K562 (cell line): ENCODE results near the gene TOGARAM2. TPM values are rescaled to one million over a fixed set of nuclear protein-coding genes. Genes with fewer than 3 reads are reported as not detected.

ENCODE experiments used
- ATAC-seq: fragments of 200-7000 bp; cut with Tn5 transposase; 3 replicates; pipeline ENCODE4 v1.9.1; 2020; ENCODE audit warnings: moderate library complexity
- BruUV-seq: library from RNA; stranded (reverse); fragments of 400-500 nt; replicated peaks from 2 replicates; lab custom pipeline; 2021; lab: Mats Ljungman, UMichigan
- CTCF ChIA-PET: fragments of 300-600 bp; formaldehyde crosslinking; extraction: SDS; loops from one replicate; lab custom pipeline; 2021; ENCODE audit warnings: low intra/inter-chr PET ratio; lab: Yijun Ruan, JAX
- POLR2A ChIA-PET: fragments of 300-600, 350-650 bp; sonication (Branson Sonifier 250); formaldehyde crosslinking; extraction: SDS; loops from one replicate; lab custom pipeline; 2021; ENCODE audit warnings: antibody characterized with exemption, inconsistent platforms; lab: Yijun Ruan, JAX
- DNase-seq, 4 experiments: peaks; one replicate each; pipeline versions ENCODE4 v3.0.0 to v3.0.0-alpha.2; 2011 to 2018; ENCODE audit warnings: low spot score in 3 of 4, mixed read lengths in 3 of 4; ENCODE audit errors: extremely low read depth in 1 of 4
- FAIRE-seq: peaks from 2 replicates; lab custom pipeline; 2011; peaks lifted over from hg19 to GRCh38; lab: Jason Lieb, UNC
- H2AFZ ChIP-seq: 2 replicates; pipeline ENCODE4 v1.6.0; 2011; ENCODE audit warnings: low read depth, low read length, control low read depth, inconsistent platforms
- H3K27ac ChIP-seq: fragments of 200-600 bp; 3 replicates; pipeline ENCODE4 v1.8.0; 2011; ENCODE audit warnings: low read depth, mild to moderate bottlenecking, control low read depth, inconsistent platforms, low read length, moderate library complexity, mixed read lengths; ENCODE audit errors: extremely low read depth
- H3K27me3 ChIP-seq, 2 experiments: fragments of 300-600 bp in 1 of 2; 2 replicates in 1 of 2; 3 replicates in 1 of 2; pipeline versions ENCODE4 v1.6.0 to v1.8.0; 2011; ENCODE audit warnings: inconsistent platforms in 2 of 2, low read length in 2 of 2, mild to moderate bottlenecking in 1 of 2, mixed read lengths in 1 of 2, moderate library complexity in 1 of 2; ENCODE audit not compliant: control insufficient read depth in 2 of 2, insufficient read depth in 2 of 2
- H3K36me3 ChIP-seq: fragments of 300-600 bp; 3 replicates; pipeline ENCODE4 v1.8.0; 2011; ENCODE audit warnings: mild to moderate bottlenecking, low read length, inconsistent platforms; ENCODE audit not compliant: control insufficient read depth, insufficient read depth
- H3K4me1 ChIP-seq, 2 experiments: fragments of 200-600 bp in 1 of 2; replicated peaks in 1 of 2; 2 replicates in 1 of 2; 3 replicates in 1 of 2; pipeline versions ENCODE4 v1.5.1 to v1.8.0; 2011; ENCODE audit warnings: inconsistent platforms in 2 of 2, low read length in 2 of 2, mild to moderate bottlenecking in 1 of 2, mixed read lengths in 1 of 2, moderate library complexity in 1 of 2; ENCODE audit not compliant: control insufficient read depth in 2 of 2, insufficient read depth in 2 of 2
- H3K4me2 ChIP-seq: 2 replicates; pipeline ENCODE4 v1.6.1; 2011; ENCODE audit warnings: low read length, control low read depth, inconsistent platforms, mixed read lengths; ENCODE audit not compliant: insufficient read depth
- H3K4me3 ChIP-seq: fragments of 200-600 bp; sonication (generic), shearing (Covaris generic); 2 replicates; pipeline ENCODE4 v1.5.1; 2016; ENCODE audit warnings: control low read depth, inconsistent platforms
- H3K79me2 ChIP-seq: fragments of 200-600 bp; 3 replicates; pipeline ENCODE4 v1.8.0; 2011; ENCODE audit warnings: low read length, inconsistent platforms; ENCODE audit not compliant: control insufficient read depth, insufficient read depth
- H3K9ac ChIP-seq, 2 experiments: 2 replicates each; pipeline versions ENCODE4 v1.6.0 to v1.6.1; 2011; ENCODE audit warnings: low read depth in 2 of 2, low read length in 2 of 2, control low read depth in 1 of 2, inconsistent platforms in 1 of 2, mild to moderate bottlenecking in 1 of 2, mixed read lengths in 1 of 2; ENCODE audit not compliant: insufficient read depth in 1 of 2
- H3K9me1 ChIP-seq: one replicate; pipeline ENCODE4 v1.6.0; 2011; ENCODE audit warnings: inconsistent platforms, mild to moderate bottlenecking, low read length, moderate library complexity; ENCODE audit not compliant: control insufficient read depth, insufficient read depth
- H3K9me3 ChIP-seq: replicated peaks from 2 replicates; pipeline ENCODE4 v1.5.1; 2011; ENCODE audit warnings: low read depth, low read length, inconsistent platforms; ENCODE audit not compliant: control insufficient read depth, insufficient read depth
- H4K20me1 ChIP-seq: replicated peaks from 2 replicates; pipeline ENCODE4 v1.6.1; 2011; ENCODE audit warnings: low read length, inconsistent platforms, mixed read lengths; ENCODE audit not compliant: control insufficient read depth, insufficient read depth
- DPF2 ChIP-seq: fragments of 450-650 bp; IDR thresholded peaks from 2 replicates; pipeline ENCODE4 v1.6.1; 2016
- ESRRA ChIP-seq: fragments of 450-650 bp; IDR thresholded peaks from 2 replicates; pipeline ENCODE4 v1.6.1; 2014; ENCODE audit warnings: low read depth, mild to moderate bottlenecking, moderate library complexity, borderline replicate concordance
- FOXM1 ChIP-seq, 2 experiments: fragments of 450-650 bp in 1 of 2; sonication (generic) in 1 of 2; formaldehyde crosslinking in 1 of 2; IDR thresholded peaks; 2 replicates each; pipeline versions ENCODE4 v1.6.1 to v1.9.0; 2017 to 2022; ENCODE audit warnings: low read depth in 2 of 2, mild to moderate bottlenecking in 2 of 2, missing genetic modification reagents in 1 of 2, moderate library complexity in 1 of 2
- HES1 ChIP-seq: fragments of 450-650 bp; IDR thresholded peaks from 2 replicates; pipeline ENCODE4 v1.6.1; 2016; ENCODE audit warnings: low read depth, mild to moderate bottlenecking, moderate library complexity
- HMG20A ChIP-seq: fragments of 450-650 bp; formaldehyde crosslinking; conservative IDR thresholded peaks from 2 replicates; pipeline ENCODE4 v1.4.0; 2020; ENCODE audit warnings: mild to moderate bottlenecking, mixed read lengths
- NEUROD1 ChIP-seq: fragments of 150-350 bp; IDR thresholded peaks from 2 replicates; pipeline ENCODE4 v1.6.1; 2014; ENCODE audit warnings: borderline replicate concordance, low read length, low read depth; ENCODE audit not compliant: partially characterized antibody
- NR2F6 ChIP-seq: fragments of 450-650 bp; formaldehyde crosslinking; IDR thresholded peaks from 2 replicates; pipeline ENCODE4 v1.4.0; 2020; ENCODE audit warnings: mild to moderate bottlenecking
- PHF20 ChIP-seq: fragments of 450-650 bp; IDR thresholded peaks from 2 replicates; pipeline ENCODE4 v1.6.1; 2018; ENCODE audit not compliant: partially characterized antibody
- RAD21 ChIP-seq, 2 experiments: fragments of 250-450 bp in 1 of 2; fragments of 450-650 bp in 1 of 2; sonication (Bioruptor Pico) in 1 of 2; formaldehyde crosslinking in 1 of 2; IDR thresholded peaks in 1 of 2; conservative IDR thresholded peaks in 1 of 2; 2 replicates each; pipeline versions ENCODE4 v1.4.0 to v1.8.0; 2020 to 2022; ENCODE audit warnings: mild to moderate bottlenecking in 2 of 2, moderate library complexity in 1 of 2
- REST ChIP-seq, 2 experiments: fragments of 450-650 bp; formaldehyde crosslinking in 1 of 2; IDR thresholded peaks; 2 replicates each; pipeline versions ENCODE4 v1.4.0 to v1.6.1; 2014 to 2020; ENCODE audit warnings: mild to moderate bottlenecking in 2 of 2, borderline replicate concordance in 1 of 2, low read depth in 1 of 2
- WGBS: fragments of 100-300 bp; shearing (Covaris generic); methylation state at CpG from one replicate; pipeline ENCODE4 v1.1.6; 2016; ENCODE audit warnings: low coverage, mixed read lengths; ENCODE audit not compliant: insufficient coverage; ENCODE audit errors: missing lambda C conversion rate; 5-methylcytosine and 5-hydroxymethylcytosine counted together
- in situ Hi-C: fragments of 300-500 bp; cut with MboI; formaldehyde crosslinking; loops from 4 replicates; pipeline ENCODE4 v1.15.0; 2018; ENCODE audit warnings: inconsistent platforms, mixed read lengths
- intact Hi-C: fragments of 100-400 bp; cut with micrococcal nuclease; formaldehyde crosslinking; loops from 2 replicates; pipeline ENCODE4 v1.14.2; 2022
- polyA plus RNA-seq, 8 experiments: library from polyadenylated mRNA; depleted of rRNA in 4 of 8; stranded (reverse) in 5 of 8; unstranded in 3 of 8; fragments of >200 nt; fragmentation: Nextera tagmentation in 2 of 8; fragmentation: Illumina TruSeq in 1 of 8; extraction: Ambion mirVana in 2 of 8; extraction: Trizol in 1 of 8; gene quantifications; 2 replicates each; pipeline versions ENCODE4 v1.2.1 to v1.2.3, GENCODE V29; 2011 to 2014; ENCODE audit warnings: inconsistent platforms in 1 of 8, missing spikeins in 1 of 8
- total RNA-seq, 7 experiments: library from RNA; depleted of rRNA in 6 of 7; stranded (reverse); fragments of >200 nt in 6 of 7; fragmentation: Illumina TruSeq in 2 of 7; extraction: Trizol in 2 of 7; gene quantifications; 2 replicates each; pipeline versions ENCODE4 v1.2.1 to v1.2.3, GENCODE V29; 2011 to 2021; ENCODE audit warnings: low replicate concordance in 1 of 7

TOGARAM2 gene
- total and polyA plus RNA-seq, 9 of the 15 experiments (the other 6 are each of a cell fraction or from before 2014, with no cell fraction given), result not detected

GRCh38 chr2:29006092-29006979 lies 25.2 kb downstream of the TOGARAM2 start:
- no peaks in the 10 kb centered on the region for H3K79me2 ChIP-seq
- no TSS peak for BruUV-seq
- CTCF ChIA-PET, result no interaction called here
- intact Hi-C loops, result no loop called here
- H3K9me3 ChIP-seq, result no peaks in the 10 kb centered on the region; the same call in 1 of the 2 replicates
- H3K4me2 ChIP-seq, result peak overlapping the region; percentile 33; the same call in 1 of the 2 replicates
- POLR2A ChIA-PET, result no interaction called here
- WGBS, result 1% methylated on average over 11 of the region's 12 CpGs
- ATAC-seq (peak; percentile 48; the same call in 1 of the 3 replicates), FAIRE-seq (peak; percentile 72), DNase-seq (peak in 3 of 4 experiments; percentile 29 to 64 (median 51))
- no peak overlapping the region; the same call in 2 of the 3 replicates for H3K27ac ChIP-seq
- H3K4me3 ChIP-seq, result no peak overlapping the region
- H3K4me1 ChIP-seq, result peaks cover 5 to 14% of the 10 kb centered on the region in 2 experiments; a peak in 4 of 5 replicates
- peaks cover 3 to 47% of the 10 kb centered on the region in 2 experiments; a peak in 4 of 5 replicates for H3K27me3 ChIP-seq
- no peaks in the 10 kb centered on the region for H4K20me1 ChIP-seq
- no peak overlapping the region for H3K9ac ChIP-seq
- in situ Hi-C loops, result no loop called here
- H2AFZ ChIP-seq, result no peak overlapping the region
- no peaks in the 10 kb centered on the region for H3K36me3 ChIP-seq
- peaks cover 3% of the 10 kb centered on the region for H3K9me1 ChIP-seq
- 0 out of 2 replicates have a peak, but pooled peaks have one; percentile 21 for TF ChIP-seq ESRRA
- peak; percentile 64 for TF ChIP-seq HES1
- no peak for TF ChIP-seq HMG20A
- peak; percentile 73; the same call in 1 of the 2 replicates for TF ChIP-seq DPF2
- TF ChIP-seq RAD21 (CRISPR knock-in tag; conservative IDR thresholded peaks at IDR 0.05 in 1 of 2, IDR thresholded peaks at IDR 0.05 in 1 of 2), result 0 out of 4 replicates have a peak, but pooled peaks of 1 of the 2 experiments have one; percentile 13
- TF ChIP-seq PHF20, result peak; percentile 16
- TF ChIP-seq REST (IDR thresholded peaks at IDR 0.05; ENCODE audit: borderline replicate concordance), result no peak
- no peak for TF ChIP-seq REST (CRISPR knock-in tag; IDR thresholded peaks at IDR 0.05; ENCODE audit: low read depth)
- 0 out of 2 replicates have a peak, but pooled peaks have one; percentile 77 for TF ChIP-seq NR2F6 (CRISPR knock-in tag)
- 0 out of 2 replicates have a peak, but pooled peaks have one; percentile 15 for TF ChIP-seq FOXM1 (IDR thresholded peaks at IDR 0.05; ENCODE audit: low read depth)
- TF ChIP-seq FOXM1 (CRISPR knock-in tag; IDR thresholded peaks at IDR 0.05; ENCODE audit: low read depth), result no peak
- TF ChIP-seq NEUROD1, result no peak
